Retinal pigment epithelial cell (primary cell): Measurements from ENCODE around the gene DPP6.

ENCODE experiments used
- DNase-seq: peaks from one replicate; pipeline ENCODE4 v3.0.0-alpha.2; 2010; ENCODE audit warnings: low read depth
- H3K4me3 ChIP-seq: 2 replicates; pipeline ENCODE4 v1.5.1; 2011; ENCODE audit warnings: mild to moderate bottlenecking, low read length, control low read depth, moderate library complexity
- CTCF ChIP-seq: conservative IDR thresholded peaks from 2 replicates; pipeline ENCODE4 v1.5.1; 2011; ENCODE audit warnings: low read depth, low read length, control low read depth, inconsistent platforms

The DPP6 gene

GRCh38 chr7:154876516-154876915 lies 824.3 kb downstream of the DPP6 start:
- DNase-seq = no peak
- no peak for TF ChIP-seq CTCF

GRCh38 chr7:154877031-154877430 lies 824.8 kb downstream of the DPP6 start:
- H3K4me3 ChIP-seq = no peak overlapping the region
- no peak for TF ChIP-seq CTCF
- no peak for DNase-seq

More at GRCh38 chr7:154876516-154876915, 824.3 kb downstream of the DPP6 start:
- H3K4me3 ChIP-seq = no peak overlapping the region

GRCh38 chr7:154879629-154880028 lies 827.4 kb downstream of the DPP6 start:
- DNase-seq = no peak
- no peak for TF ChIP-seq CTCF
- H3K4me3 ChIP-seq = no peak overlapping the region

GRCh38 chr7:154880513-154880912 lies 828.3 kb downstream of the DPP6 start:
- no peak overlapping the region for H3K4me3 ChIP-seq
- TF ChIP-seq CTCF = no peak
- no peak for DNase-seq

GRCh38 chr7:154881026-154881425 lies 828.8 kb downstream of the DPP6 start:
- DNase-seq = no peak
- no peak overlapping the region for H3K4me3 ChIP-seq
- TF ChIP-seq CTCF = no peak

- DNase-seq = no peak
- no peak overlapping the region for H3K4me3 ChIP-seq
- no peak for TF ChIP-seq CTCF
Measured at GRCh38 chr7:154881526-154881925, 829.3 kb downstream of the DPP6 start.

GRCh38 chr7:154882931-154883474 lies 830.8 kb downstream of the DPP6 start:
- H3K4me3 ChIP-seq = no peak overlapping the region
- no peak for TF ChIP-seq CTCF

More at GRCh38 chr7:154882931-154883474, 830.8 kb downstream of the DPP6 start:
- no peak for DNase-seq
